HEK293 (cell line): ENCODE results near the gene STEAP3.

Experiments
- CTCF ChIA-PET: fragments of 350-600 bp; formaldehyde crosslinking; extraction: SDS; loops from one replicate; lab custom pipeline; 2021; ENCODE audit warnings: antibody characterized with exemption; lab: Yijun Ruan, JAX
- POLR2A ChIA-PET: fragments of 300-600 bp; formaldehyde crosslinking; extraction: SDS; loops from one replicate; lab custom pipeline; 2020; ENCODE audit warnings: antibody characterized with exemption, inconsistent platforms; lab: Yijun Ruan, JAX
- H3K27ac ChIP-seq: fragments of 200-500 bp; sonication (Bioruptor generic); 2 replicates; pipeline ENCODE4 v1.5.1; 2014; ENCODE audit warnings: low read depth, low read length, control low read depth, inconsistent platforms; ENCODE audit errors: extremely low read depth
- H3K36me3 ChIP-seq, 2 experiments: fragments of 200-500 bp in 1 of 2; sonication (Bioruptor generic) in 1 of 2; 1 replicate in 1 of 2; 2 replicates in 1 of 2; pipeline ENCODE4 v1.5.1; 2014 to 2017; ENCODE audit warnings: inconsistent platforms in 2 of 2, low read length in 2 of 2; ENCODE audit not compliant: control insufficient read depth in 2 of 2, insufficient read depth in 1 of 2
- H3K4me1 ChIP-seq: fragments of 200-500 bp; sonication (Bioruptor generic); 2 replicates; pipeline ENCODE4 v1.5.1; 2014; ENCODE audit warnings: mild to moderate bottlenecking, low read length, inconsistent platforms; ENCODE audit not compliant: control insufficient read depth, insufficient read depth
- H3K4me3 ChIP-seq: 2 replicates; pipeline ENCODE4 v1.5.1; 2011; ENCODE audit warnings: low read depth, mild to moderate bottlenecking, control low read depth, low read length, moderate library complexity
- H3K9me3 ChIP-seq: fragments of 200-500 bp; sonication (Bioruptor generic); 2 replicates; pipeline ENCODE4 v1.5.1; 2014; ENCODE audit warnings: low read depth, low read length, inconsistent platforms; ENCODE audit not compliant: control insufficient read depth, insufficient read depth
- BCL11A ChIP-seq: fragments of 450-650 bp; formaldehyde crosslinking; IDR thresholded peaks from 2 replicates; pipeline ENCODE4 v1.5.1; 2016; ENCODE audit warnings: low read depth, missing biosample characterization, missing genetic modification characterization
- FEZF1 ChIP-seq: fragments of 450-650 bp; formaldehyde crosslinking; IDR thresholded peaks from 2 replicates; pipeline ENCODE4 v1.5.1; 2016; ENCODE audit warnings: missing biosample characterization, missing genetic modification characterization
- GFI1B ChIP-seq: fragments of 450-650 bp; formaldehyde crosslinking; IDR thresholded peaks from 2 replicates; pipeline ENCODE4 v1.5.1; 2016; ENCODE audit warnings: missing biosample characterization, missing genetic modification characterization
- GLI2 ChIP-seq: fragments of 450-650 bp; formaldehyde crosslinking; IDR thresholded peaks from 2 replicates; pipeline ENCODE4; 2017; ENCODE audit warnings: missing biosample characterization, missing genetic modification characterization, low read depth, borderline replicate concordance
- OSR2 ChIP-seq: fragments of 450-650 bp; formaldehyde crosslinking; IDR thresholded peaks from 2 replicates; pipeline ENCODE4 v1.5.1; 2016; ENCODE audit warnings: missing biosample characterization, missing genetic modification characterization
- SCRT1 ChIP-seq: fragments of 450-650 bp; formaldehyde crosslinking; IDR thresholded peaks from 2 replicates; pipeline ENCODE4 v1.5.1; 2016; ENCODE audit warnings: missing biosample characterization, missing genetic modification characterization, borderline replicate concordance
- YY2 ChIP-seq: fragments of 450-650 bp; formaldehyde crosslinking; IDR thresholded peaks from 2 replicates; pipeline ENCODE4 v1.5.1; 2016; ENCODE audit warnings: missing biosample characterization, missing genetic modification characterization
- ZFP3 ChIP-seq: fragments of 450-650 bp; formaldehyde crosslinking; IDR thresholded peaks from 2 replicates; pipeline ENCODE4 v1.5.1; 2016; ENCODE audit warnings: low read depth, missing biosample characterization, missing genetic modification characterization
- ZNF112 ChIP-seq: fragments of 450-650 bp; formaldehyde crosslinking; IDR thresholded peaks from 2 replicates; pipeline ENCODE4 v1.5.0; 2017; ENCODE audit warnings: missing biosample characterization, missing genetic modification characterization
- ZNF155 ChIP-seq: fragments of 450-650 bp; formaldehyde crosslinking; IDR thresholded peaks from 2 replicates; pipeline ENCODE4 v1.5.1; 2016; ENCODE audit warnings: missing biosample characterization, missing genetic modification characterization
- ZNF211 ChIP-seq: fragments of 450-650 bp; formaldehyde crosslinking; IDR thresholded peaks from 2 replicates; pipeline ENCODE4 v1.5.1; 2016; ENCODE audit warnings: low read depth, missing biosample characterization, missing genetic modification characterization
- ZNF311 ChIP-seq: fragments of 450-650 bp; formaldehyde crosslinking; IDR thresholded peaks from 2 replicates; pipeline ENCODE4 v1.5.1; 2017; ENCODE audit warnings: missing biosample characterization, missing genetic modification characterization, borderline replicate concordance
- ZNF350 ChIP-seq: fragments of 450-650 bp; formaldehyde crosslinking; IDR thresholded peaks from 2 replicates; pipeline ENCODE4 v1.5.0; 2017; ENCODE audit warnings: missing biosample characterization, mild to moderate bottlenecking, missing genetic modification characterization
- ZNF404 ChIP-seq: fragments of 450-650 bp; formaldehyde crosslinking; IDR thresholded peaks from 2 replicates; pipeline ENCODE4 v1.5.1; 2017; ENCODE audit warnings: missing biosample characterization, missing genetic modification characterization
- ZNF521 ChIP-seq: fragments of 450-650 bp; formaldehyde crosslinking; IDR thresholded peaks from 2 replicates; pipeline ENCODE4 v1.5.1; 2017; ENCODE audit warnings: missing biosample characterization, mild to moderate bottlenecking, missing genetic modification characterization
- ZNF558 ChIP-seq: fragments of 450-650 bp; formaldehyde crosslinking; IDR thresholded peaks from 2 replicates; pipeline ENCODE4 v1.5.1; 2016; ENCODE audit warnings: missing biosample characterization, missing genetic modification characterization
- ZNF776 ChIP-seq: fragments of 450-650 bp; formaldehyde crosslinking; IDR thresholded peaks from 2 replicates; pipeline ENCODE4 v1.5.0; 2017; ENCODE audit warnings: missing biosample characterization, missing genetic modification characterization, borderline replicate concordance
- ZNF791 ChIP-seq: fragments of 450-650 bp; formaldehyde crosslinking; IDR thresholded peaks from 2 replicates; pipeline ENCODE4 v1.5.1; 2016; ENCODE audit warnings: missing biosample characterization, missing genetic modification characterization
- ZNF792 ChIP-seq: fragments of 450-650 bp; formaldehyde crosslinking; IDR thresholded peaks from 2 replicates; pipeline ENCODE4 v1.5.1; 2016; ENCODE audit warnings: missing biosample characterization, missing genetic modification characterization
- ZSCAN30 ChIP-seq: fragments of 450-650 bp; IDR thresholded peaks from 2 replicates; pipeline ENCODE4 v1.5.1; 2018; ENCODE audit warnings: missing biosample characterization, mild to moderate bottlenecking, missing genetic modification characterization, moderate library complexity
- TF ChIP-seq, protein P1 (sequence below): fragments of 450-650 bp; IDR thresholded peaks from 2 replicates; pipeline ENCODE4 v1.5.1; 2018; ENCODE audit warnings: missing biosample characterization, mild to moderate bottlenecking, missing genetic modification characterization
- TF ChIP-seq, protein P2 (sequence below): fragments of 450-650 bp; formaldehyde crosslinking; IDR thresholded peaks from 2 replicates; pipeline ENCODE4 v1.5.1; 2016; ENCODE audit warnings: missing biosample characterization, missing genetic modification characterization
- TF ChIP-seq, protein P3 (sequence below): fragments of 450-650 bp; formaldehyde crosslinking; IDR thresholded peaks from 2 replicates; pipeline ENCODE4 v1.5.1; 2016; ENCODE audit warnings: missing biosample characterization, missing genetic modification characterization
- TF ChIP-seq, protein P4 (sequence below): IDR thresholded peaks from 2 replicates; pipeline ENCODE4 v1.6.1; 2011; ENCODE audit warnings: mild to moderate bottlenecking, low read depth, low read length, borderline replicate concordance

Gene STEAP3

DNA sequence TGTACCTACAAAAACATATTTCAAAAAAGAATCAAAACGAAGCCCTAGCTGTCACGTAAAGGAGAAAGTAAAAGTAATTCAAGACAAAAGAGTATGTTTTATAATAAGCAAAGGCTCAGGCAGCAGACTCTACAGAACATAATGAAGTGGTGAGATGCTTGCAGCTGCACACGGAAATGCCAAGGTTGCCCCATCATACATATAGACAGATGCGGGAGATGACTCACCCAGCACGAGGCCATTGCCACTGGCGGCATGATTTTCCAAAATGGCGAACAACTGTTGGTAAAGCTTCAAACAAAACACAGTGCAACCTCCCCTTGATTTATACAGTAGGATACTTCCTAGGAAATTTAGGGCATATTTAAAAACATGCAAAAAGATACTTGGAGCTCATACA, 39.1 kb upstream of the STEAP3 start (continued):
- TF ChIP-seq ZNF311 (tag by site-specific recombination) (no peak), ZSCAN30 (tag by site-specific recombination) (no peak), ZNF155 (tag by site-specific recombination) (no peak), ZNF404 (no peak), OSR2 (no peak)

DNA sequence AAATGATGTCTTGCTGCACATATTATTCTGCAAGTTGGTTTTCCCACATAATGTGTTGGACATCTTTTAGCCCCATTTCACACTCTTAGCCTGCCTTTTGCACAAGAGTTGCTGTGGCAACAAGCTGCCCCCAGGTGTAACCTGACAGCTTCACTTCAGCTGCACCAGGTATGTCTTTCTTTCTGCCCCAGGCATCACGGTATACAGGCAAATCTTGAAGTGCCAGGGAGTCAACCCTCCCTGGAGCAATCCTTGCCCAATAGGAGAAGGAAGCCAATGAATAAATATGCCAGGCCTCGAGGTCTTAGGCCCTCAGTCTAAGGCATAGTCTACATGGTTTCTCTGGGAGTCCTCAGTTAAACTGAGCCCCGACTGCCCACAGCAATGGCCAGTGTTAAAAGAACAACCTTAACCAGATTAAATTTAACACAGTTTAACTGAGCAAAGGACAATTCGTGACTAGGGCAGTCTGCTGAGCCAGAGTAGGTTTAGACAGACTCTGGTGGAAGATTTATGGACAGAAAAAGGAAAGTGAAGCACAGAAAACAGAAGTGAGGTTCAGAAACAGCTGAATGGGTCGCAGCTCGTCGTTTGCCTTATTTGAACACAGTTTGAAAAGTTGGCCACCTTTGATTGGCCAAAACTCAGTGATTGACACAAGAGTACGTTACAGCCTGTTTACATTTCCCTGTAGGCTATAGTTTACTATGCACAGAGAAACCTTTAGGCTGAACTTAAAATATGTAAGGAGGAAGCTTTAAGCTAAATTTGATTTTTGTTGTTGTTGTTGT, 33.1 kb upstream of the STEAP3 start:
- Histone ChIP-seq H3K4me3 (no peak overlapping the region), H3K4me1 (no peaks in the 10 kb centered on the region), H3K27ac (no peak overlapping the region), H3K36me3 (no peaks in the 10 kb centered on the region), H3K9me3 (no peaks in the 10 kb centered on the region)
- ChIA-PET CTCF (interaction anchor here (0.6 to 1.3 kb wide), 2 partner anchors 30 to 309 kb away, joined by 3 to 4 read pairs; no protein-coding TSS in a partner anchor), POLR2A (no interaction called here)
- TF ChIP-seq SCRT1 (tag by site-specific recombination) (no peak), GLI2 (no peak)

DNA sequence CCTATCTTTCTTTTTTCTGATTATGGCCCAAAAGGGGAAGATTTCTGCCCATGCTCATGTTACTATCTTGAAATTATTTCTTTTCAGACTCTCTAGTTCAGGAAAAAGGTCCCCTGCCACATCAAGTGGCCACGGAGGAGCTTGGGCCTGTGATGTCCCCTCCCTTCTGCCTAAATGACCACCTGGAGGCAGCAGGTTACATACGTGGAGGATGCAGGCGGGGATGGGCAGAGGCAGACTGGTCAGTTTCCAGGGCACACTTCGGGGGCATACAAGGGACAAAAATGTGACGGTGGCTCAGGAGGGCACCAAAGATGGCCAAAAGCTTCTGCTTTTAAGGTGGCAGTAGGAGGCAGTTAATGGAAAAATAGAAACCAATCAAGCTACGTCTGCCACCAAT, 30.7 kb upstream of the STEAP3 start:
- H3K9me3 ChIP-seq = no peaks in the 10 kb centered on the region
- no peaks in the 10 kb centered on the region for H3K4me1 ChIP-seq
- TF ChIP-seq GFI1B (no peak), ZNF311 (tag by site-specific recombination) (no peak), BCL11A (no peak), ZNF112 (tag by site-specific recombination) (no peak), ZNF350 (tag by site-specific recombination) (no peak), ZNF521 (tag by site-specific recombination) (no peak), ZNF791 (tag by site-specific recombination) (no peak), ZNF776 (no peak), ZNF558 (tag by site-specific recombination) (no peak), YY2 (tag by site-specific recombination) (no peak), ZNF792 (tag by site-specific recombination) (no peak), ZNF211 (tag by site-specific recombination) (no peak), ZFP3 (tag by site-specific recombination) (no peak), FEZF1 (tag by site-specific recombination) (no peak)
- TF ChIP-seq, protein P1, sequence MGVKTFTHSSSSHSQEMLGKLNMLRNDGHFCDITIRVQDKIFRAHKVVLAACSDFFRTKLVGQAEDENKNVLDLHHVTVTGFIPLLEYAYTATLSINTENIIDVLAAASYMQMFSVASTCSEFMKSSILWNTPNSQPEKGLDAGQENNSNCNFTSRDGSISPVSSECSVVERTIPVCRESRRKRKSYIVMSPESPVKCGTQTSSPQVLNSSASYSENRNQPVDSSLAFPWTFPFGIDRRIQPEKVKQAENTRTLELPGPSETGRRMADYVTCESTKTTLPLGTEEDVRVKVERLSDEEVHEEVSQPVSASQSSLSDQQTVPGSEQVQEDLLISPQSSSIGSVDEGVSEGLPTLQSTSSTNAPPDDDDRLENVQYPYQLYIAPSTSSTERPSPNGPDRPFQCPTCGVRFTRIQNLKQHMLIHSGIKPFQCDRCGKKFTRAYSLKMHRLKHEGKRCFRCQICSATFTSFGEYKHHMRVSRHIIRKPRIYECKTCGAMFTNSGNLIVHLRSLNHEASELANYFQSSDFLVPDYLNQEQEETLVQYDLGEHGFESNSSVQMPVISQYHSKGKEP = no peak
- TF ChIP-seq, protein P2, sequence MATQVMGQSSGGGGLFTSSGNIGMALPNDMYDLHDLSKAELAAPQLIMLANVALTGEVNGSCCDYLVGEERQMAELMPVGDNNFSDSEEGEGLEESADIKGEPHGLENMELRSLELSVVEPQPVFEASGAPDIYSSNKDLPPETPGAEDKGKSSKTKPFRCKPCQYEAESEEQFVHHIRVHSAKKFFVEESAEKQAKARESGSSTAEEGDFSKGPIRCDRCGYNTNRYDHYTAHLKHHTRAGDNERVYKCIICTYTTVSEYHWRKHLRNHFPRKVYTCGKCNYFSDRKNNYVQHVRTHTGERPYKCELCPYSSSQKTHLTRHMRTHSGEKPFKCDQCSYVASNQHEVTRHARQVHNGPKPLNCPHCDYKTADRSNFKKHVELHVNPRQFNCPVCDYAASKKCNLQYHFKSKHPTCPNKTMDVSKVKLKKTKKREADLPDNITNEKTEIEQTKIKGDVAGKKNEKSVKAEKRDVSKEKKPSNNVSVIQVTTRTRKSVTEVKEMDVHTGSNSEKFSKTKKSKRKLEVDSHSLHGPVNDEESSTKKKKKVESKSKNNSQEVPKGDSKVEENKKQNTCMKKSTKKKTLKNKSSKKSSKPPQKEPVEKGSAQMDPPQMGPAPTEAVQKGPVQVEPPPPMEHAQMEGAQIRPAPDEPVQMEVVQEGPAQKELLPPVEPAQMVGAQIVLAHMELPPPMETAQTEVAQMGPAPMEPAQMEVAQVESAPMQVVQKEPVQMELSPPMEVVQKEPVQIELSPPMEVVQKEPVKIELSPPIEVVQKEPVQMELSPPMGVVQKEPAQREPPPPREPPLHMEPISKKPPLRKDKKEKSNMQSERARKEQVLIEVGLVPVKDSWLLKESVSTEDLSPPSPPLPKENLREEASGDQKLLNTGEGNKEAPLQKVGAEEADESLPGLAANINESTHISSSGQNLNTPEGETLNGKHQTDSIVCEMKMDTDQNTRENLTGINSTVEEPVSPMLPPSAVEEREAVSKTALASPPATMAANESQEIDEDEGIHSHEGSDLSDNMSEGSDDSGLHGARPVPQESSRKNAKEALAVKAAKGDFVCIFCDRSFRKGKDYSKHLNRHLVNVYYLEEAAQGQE (tag by site-specific recombination) = no peak
- TF ChIP-seq, protein P3, sequence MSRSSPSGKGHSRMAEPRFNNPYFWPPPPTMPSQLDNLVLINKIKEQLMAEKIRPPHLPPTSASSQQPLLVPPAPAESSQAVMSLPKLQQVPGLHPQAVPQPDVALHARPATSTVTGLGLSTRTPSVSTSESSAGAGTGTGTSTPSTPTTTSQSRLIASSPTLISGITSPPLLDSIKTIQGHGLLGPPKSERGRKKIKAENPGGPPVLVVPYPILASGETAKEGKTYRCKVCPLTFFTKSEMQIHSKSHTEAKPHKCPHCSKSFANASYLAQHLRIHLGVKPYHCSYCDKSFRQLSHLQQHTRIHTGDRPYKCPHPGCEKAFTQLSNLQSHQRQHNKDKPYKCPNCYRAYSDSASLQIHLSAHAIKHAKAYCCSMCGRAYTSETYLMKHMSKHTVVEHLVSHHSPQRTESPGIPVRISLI = no peak
- TF ChIP-seq, protein P4, sequence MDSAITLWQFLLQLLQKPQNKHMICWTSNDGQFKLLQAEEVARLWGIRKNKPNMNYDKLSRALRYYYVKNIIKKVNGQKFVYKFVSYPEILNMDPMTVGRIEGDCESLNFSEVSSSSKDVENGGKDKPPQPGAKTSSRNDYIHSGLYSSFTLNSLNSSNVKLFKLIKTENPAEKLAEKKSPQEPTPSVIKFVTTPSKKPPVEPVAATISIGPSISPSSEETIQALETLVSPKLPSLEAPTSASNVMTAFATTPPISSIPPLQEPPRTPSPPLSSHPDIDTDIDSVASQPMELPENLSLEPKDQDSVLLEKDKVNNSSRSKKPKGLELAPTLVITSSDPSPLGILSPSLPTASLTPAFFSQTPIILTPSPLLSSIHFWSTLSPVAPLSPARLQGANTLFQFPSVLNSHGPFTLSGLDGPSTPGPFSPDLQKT = no peak
- TF ChIP-seq, all 188 proteins: peak for 0
- H3K4me3 ChIP-seq = no peak overlapping the region
- no peak overlapping the region for H3K27ac ChIP-seq
- ChIA-PET CTCF (interaction anchor here (0.7 to 1.3 kb wide), 3 partner anchors 19 to 339 kb away, joined by 3 to 4 read pairs (median 4); no protein-coding TSS in a partner anchor), POLR2A (no interaction called here)
- H3K36me3 ChIP-seq = no peaks in the 10 kb centered on the region
